Measurements from ENCODE around the gene ZNF438.
A peak's percentile ranks its signal among the peaks of the same experiment; 100 is the strongest.

ZNF438 gene

GRCh38 chr10:30840395-30841050, 191.1 kb downstream of the ZNF438 start:
- no peak overlapping the region for H3K4me2 ChIP-seq (ENCODE audit: low read length, poor library complexity, severe bottlenecking)
- no peaks in the 10 kb centered on the region for H3K4me1 ChIP-seq (ENCODE audit: control insufficient read depth, insufficient read depth, low read depth, low read length)
- H3K4me3 ChIP-seq (ENCODE audit: insufficient read depth in 1 of 2, low read depth in 1 of 2, low read length in 2 of 2) = no peak overlapping the region
- no peak overlapping the region for H2AK5ac ChIP-seq (ENCODE audit: low read length, severe bottlenecking)
- H3K18ac ChIP-seq (ENCODE audit: low read depth in 1 of 2, low read length in 2 of 2) = no peak overlapping the region
- no peak overlapping the region for H2BK5ac ChIP-seq (ENCODE audit: low read depth, low read length, poor library complexity, severe bottlenecking)
- 69% methylated on average over 2 of the region's 6 CpGs for WGBS
- no peak overlapping the region for H4K91ac ChIP-seq (ENCODE audit: low read length)
- no peak for DNase-seq
- no peak overlapping the region for H2BK15ac ChIP-seq (ENCODE audit: low read depth, poor library complexity, severe bottlenecking)
- H3K14ac ChIP-seq (ENCODE audit: low read length in 2 of 2) = no peak overlapping the region
- no peak overlapping the region for H4K8ac ChIP-seq (ENCODE audit: low read length)
- no peak overlapping the region for H3K9ac ChIP-seq (ENCODE audit: low read length)
- no peak overlapping the region for H2BK120ac ChIP-seq (ENCODE audit: low read depth, low read length)
- no peak overlapping the region for H3K4ac ChIP-seq (ENCODE audit: low read depth in 1 of 2, low read length in 2 of 2)
- no peaks in the 10 kb centered on the region for H3K79me1 ChIP-seq (replicated peaks; ENCODE audit: low read length, poor library complexity, severe bottlenecking)
- no peak overlapping the region for H2BK12ac ChIP-seq (ENCODE audit: low read length in 2 of 2)
- no peak overlapping the region for H3K27ac ChIP-seq (ENCODE audit: low read length, poor library complexity, severe bottlenecking)
- peaks cover 0 to 8% of the 10 kb centered on the region in 2 experiments for H3K36me3 ChIP-seq (ENCODE audit: control insufficient read depth in 1 of 2, insufficient read depth in 2 of 2, low read depth in 1 of 2, low read length in 2 of 2)
- no peak overlapping the region for H2AFZ ChIP-seq (ENCODE audit: low read depth, low read length)
- H3K23ac ChIP-seq (ENCODE audit: low read length in 2 of 2) = no peak overlapping the region
- no peaks in the 10 kb centered on the region for H3K9me3 ChIP-seq (ENCODE audit: control insufficient read depth, low read length)
- no peaks in the 10 kb centered on the region for H3K27me3 ChIP-seq (ENCODE audit: control insufficient read depth in 1 of 2, insufficient read depth in 1 of 2, low read length in 2 of 2)

- Histone ChIP-seq H3K23ac (ENCODE audit: low read length in 2 of 2) (no peak overlapping the region), H4K91ac (ENCODE audit: low read length) (no peak overlapping the region), H3K9ac (ENCODE audit: low read length) (no peak overlapping the region), H3K4me3 (ENCODE audit: insufficient read depth in 1 of 2, low read depth in 1 of 2, low read length in 2 of 2) (no peak overlapping the region), H3K4ac (ENCODE audit: low read depth in 1 of 2, low read length in 2 of 2) (no peak overlapping the region), H3K27ac (ENCODE audit: low read length, poor library complexity, severe bottlenecking) (no peak overlapping the region), H3K4me2 (ENCODE audit: low read length, poor library complexity, severe bottlenecking) (no peak overlapping the region), H2BK12ac (ENCODE audit: low read length in 2 of 2) (no peak overlapping the region), H3K79me1 (replicated peaks; ENCODE audit: low read length, poor library complexity, severe bottlenecking) (no peaks in the 10 kb centered on the region), H4K8ac (ENCODE audit: low read length) (no peak overlapping the region), H3K14ac (ENCODE audit: low read length in 2 of 2) (no peak overlapping the region), H3K18ac (ENCODE audit: low read depth in 1 of 2, low read length in 2 of 2) (no peak overlapping the region), H2AK5ac (ENCODE audit: low read length, severe bottlenecking) (no peak overlapping the region), H2BK120ac (ENCODE audit: low read depth, low read length) (no peak overlapping the region), H3K4me1 (ENCODE audit: control insufficient read depth, insufficient read depth, low read depth, low read length) (no peaks in the 10 kb centered on the region), H2BK5ac (ENCODE audit: low read depth, low read length, poor library complexity, severe bottlenecking) (no peak overlapping the region), H3K27me3 (ENCODE audit: control insufficient read depth in 1 of 2, insufficient read depth in 1 of 2, low read length in 2 of 2) (no peaks in the 10 kb centered on the region), H3K9me3 (ENCODE audit: control insufficient read depth, low read length) (no peaks in the 10 kb centered on the region), H2BK15ac (ENCODE audit: low read depth, poor library complexity, severe bottlenecking) (no peak overlapping the region), H2AFZ (ENCODE audit: low read depth, low read length) (no peak overlapping the region), H3K36me3 (ENCODE audit: control insufficient read depth in 1 of 2, insufficient read depth in 2 of 2, low read depth in 1 of 2, low read length in 2 of 2) (peaks cover 0 to under 1% of the 10 kb centered on the region in 2 experiments)
- WGBS = 92% methylated on average over 1 of the region's 2 CpGs
- no peak for DNase-seq
These were observed 192.0 kb downstream of the ZNF438 start for GRCh38 chr10:30839652-30840051.

GRCh38 chr10:30836406-30836805, 195.3 kb downstream of the ZNF438 start:
- DNase-seq = no peak
- no peak overlapping the region for H2AFZ ChIP-seq (ENCODE audit: low read depth, low read length)
- H2BK15ac ChIP-seq (ENCODE audit: low read depth, poor library complexity, severe bottlenecking) = no peak overlapping the region
- no peak overlapping the region for H3K4me3 ChIP-seq (ENCODE audit: insufficient read depth in 1 of 2, low read depth in 1 of 2, low read length in 2 of 2)
- no peaks in the 10 kb centered on the region for H3K9me3 ChIP-seq (ENCODE audit: control insufficient read depth, low read length)
- H4K91ac ChIP-seq (ENCODE audit: low read length) = no peak overlapping the region
- H3K14ac ChIP-seq (ENCODE audit: low read length in 2 of 2) = no peak overlapping the region
- no peak overlapping the region for H3K18ac ChIP-seq (ENCODE audit: low read depth in 1 of 2, low read length in 2 of 2)
- no peak overlapping the region for H3K4me2 ChIP-seq (ENCODE audit: low read length, poor library complexity, severe bottlenecking)
- H3K27me3 ChIP-seq (ENCODE audit: control insufficient read depth in 1 of 2, insufficient read depth in 1 of 2, low read length in 2 of 2) = no peaks in the 10 kb centered on the region
- WGBS = 17% methylated on average over 2 of the region's 2 CpGs
- H4K8ac ChIP-seq (ENCODE audit: low read length) = no peak overlapping the region
- no peak overlapping the region for H3K9ac ChIP-seq (ENCODE audit: low read length)
- H3K23ac ChIP-seq (ENCODE audit: low read length in 2 of 2) = no peak overlapping the region
- no peak overlapping the region for H2BK5ac ChIP-seq (ENCODE audit: low read depth, low read length, poor library complexity, severe bottlenecking)
- no peaks in the 10 kb centered on the region for H3K36me3 ChIP-seq (ENCODE audit: control insufficient read depth in 1 of 2, insufficient read depth in 2 of 2, low read depth in 1 of 2, low read length in 2 of 2)
- H3K27ac ChIP-seq (ENCODE audit: low read length, poor library complexity, severe bottlenecking) = no peak overlapping the region
- no peak overlapping the region for H2AK5ac ChIP-seq (ENCODE audit: low read length, severe bottlenecking)
- no peak overlapping the region for H2BK12ac ChIP-seq (ENCODE audit: low read length in 2 of 2)
- H3K4me1 ChIP-seq (ENCODE audit: control insufficient read depth, insufficient read depth, low read depth, low read length) = peaks cover 3% of the 10 kb centered on the region
- no peak overlapping the region for H3K4ac ChIP-seq (ENCODE audit: low read depth in 1 of 2, low read length in 2 of 2)
- no peak overlapping the region for H2BK120ac ChIP-seq (ENCODE audit: low read depth, low read length)
- no peaks in the 10 kb centered on the region for H3K79me1 ChIP-seq (replicated peaks; ENCODE audit: low read length, poor library complexity, severe bottlenecking)

GRCh38 chr10:30835146-30835545, 196.5 kb downstream of the ZNF438 start:
- Histone ChIP-seq H2BK12ac (ENCODE audit: low read length in 2 of 2) (peak overlapping the region in 1 of 2 experiments; percentile 67), H4K91ac (ENCODE audit: low read length) (no peak overlapping the region), H2BK15ac (ENCODE audit: low read depth, poor library complexity, severe bottlenecking) (no peak overlapping the region), H2AK5ac (ENCODE audit: low read length, severe bottlenecking) (no peak overlapping the region), H3K27ac (ENCODE audit: low read length, poor library complexity, severe bottlenecking) (no peak overlapping the region), H4K8ac (ENCODE audit: low read length) (peak overlapping the region; percentile 55), H3K79me1 (replicated peaks; ENCODE audit: low read length, poor library complexity, severe bottlenecking) (no peaks in the 10 kb centered on the region), H3K4me1 (ENCODE audit: control insufficient read depth, insufficient read depth, low read depth, low read length) (peaks cover 4% of the 10 kb centered on the region), H2AFZ (ENCODE audit: low read depth, low read length) (no peak overlapping the region), H3K14ac (ENCODE audit: low read length in 2 of 2) (no peak overlapping the region), H2BK120ac (ENCODE audit: low read depth, low read length) (no peak overlapping the region), H2BK5ac (ENCODE audit: low read depth, low read length, poor library complexity, severe bottlenecking) (no peak overlapping the region), H3K18ac (ENCODE audit: low read depth in 1 of 2, low read length in 2 of 2) (no peak overlapping the region), H3K4ac (ENCODE audit: low read depth in 1 of 2, low read length in 2 of 2) (no peak overlapping the region), H3K27me3 (ENCODE audit: control insufficient read depth in 1 of 2, insufficient read depth in 1 of 2, low read length in 2 of 2) (no peaks in the 10 kb centered on the region), H3K23ac (ENCODE audit: low read length in 2 of 2) (no peak overlapping the region), H3K9me3 (ENCODE audit: control insufficient read depth, low read length) (no peaks in the 10 kb centered on the region), H3K4me3 (ENCODE audit: insufficient read depth in 1 of 2, low read depth in 1 of 2, low read length in 2 of 2) (no peak overlapping the region), H3K4me2 (ENCODE audit: low read length, poor library complexity, severe bottlenecking) (no peak overlapping the region), H3K9ac (ENCODE audit: low read length) (no peak overlapping the region), H3K36me3 (ENCODE audit: control insufficient read depth in 1 of 2, insufficient read depth in 2 of 2, low read depth in 1 of 2, low read length in 2 of 2) (no peaks in the 10 kb centered on the region)
- 86% methylated on average over 10 of the region's 12 CpGs for WGBS
- DNase-seq = no peak

Data from mesenchymal stem cell (in vitro differentiated cells and primary cell).